ENCODE measurements around the gene NKAPD1. TPM values are rescaled to one million over a fixed set of nuclear protein-coding genes. Genes with fewer than 3 reads are reported as not detected.

The NKAPD1 gene
- total and polyA plus RNA-seq, 9 of the 15 experiments (the other 6 are each of a cell fraction or from before 2014, with no cell fraction given): 14.1 to 73.5 (median 29.3) TPM

- TF ChIP-seq ZNF133 (CRISPR knock-in tag; IDR thresholded peaks at IDR 0.05) (no peak), SMARCB1 (IDR thresholded peaks at IDR 0.05; ENCODE audit: insufficient read length, low read depth) (no peak), CBFA2T3 (IDR thresholded peaks at IDR 0.05) (no peak), ZNF436 (CRISPR knock-in tag; IDR thresholded peaks at IDR 0.05) (no peak), PKNOX1 (IDR thresholded peaks at IDR 0.05) (peak; percentile 71), ARID3B (CRISPR knock-in tag; IDR thresholded peaks at IDR 0.05; ENCODE audit: borderline replicate concordance) (no peak), MCM3 (IDR thresholded peaks at IDR 0.05) (no peak), FOXK1 (CRISPR knock-in tag; IDR thresholded peaks at IDR 0.05; ENCODE audit: borderline replicate concordance) (peak; percentile 97), ARID4B (CRISPR knock-in tag; IDR thresholded peaks at IDR 0.05) (peak; percentile 23; the same call in 1 of the 2 replicates), NFE2L1 (tag; IDR thresholded peaks at IDR 0.05; ENCODE audit: borderline replicate concordance, low read depth) (no peak), CREB1 (IDR thresholded peaks at IDR 0.05) (peak; percentile 69), CREB1 (CRISPR knock-in tag; IDR thresholded peaks at IDR 0.05) (peak; percentile 79), ZNF75A (CRISPR knock-in tag; IDR thresholded peaks at IDR 0.05) (no peak), FUS (optimal IDR thresholded peaks at IDR 0.05; ENCODE audit: low read depth, low read length) (no peak), MAX (CRISPR knock-in tag; IDR thresholded peaks at IDR 0.05) (peak; percentile 7; the same call in 1 of the 2 replicates), ZNF507 (tag; conservative IDR thresholded peaks at IDR 0.05) (no peak), CC2D1A (IDR thresholded peaks at IDR 0.05) (no peak), MCM5 (IDR thresholded peaks at IDR 0.05; ENCODE audit: low read depth) (no peak), BHLHE40 (IDR thresholded peaks at IDR 0.05; ENCODE audit: low read length) (no peak), PRPF4 (IDR thresholded peaks at IDR 0.05; ENCODE audit: insufficient read depth, low read depth, low read length, poor library complexity, severe bottlenecking) (no peak), TCF7 (IDR thresholded peaks at IDR 0.05; ENCODE audit: borderline replicate concordance) (no peak)
These were observed 12.5 kb downstream of the NKAPD1 start, which contains the start of the genes SDHD and TIMM8B (continued) for GRCh38 chr11:112086422-112087191.
